T-helper 1 cell treated with Interleukin-12 subunit alpha and Interleukin-12 subunit beta and Interleukin-4 antibody, amounts not matched to agents 30 ng/mL and 1 ng/mL, for 36 hours (primary cell): Measurements from ENCODE around the gene TTC21A. TPM values are rescaled to one million over a fixed set of nuclear protein-coding genes. Genes with fewer than 3 reads are reported as not detected.

ENCODE experiments used
- intact Hi-C: fragments of 100-400 bp; cut with micrococcal nuclease; formaldehyde crosslinking; loops from one replicate; pipeline ENCODE4 v1.15.1; 2024
- total RNA-seq: library from RNA; stranded (reverse); gene quantifications from 2 replicates; pipeline ENCODE4 v1.2.3, GENCODE V29; 2022

Gene TTC21A
- total RNA-seq, 1 donor from 2014 or later, result 5.1 TPM

- intact Hi-C loops, result no loop called here
Measured at GRCh38 chr3:39097716-39098472, 9.6 kb upstream of the TTC21A start.

- intact Hi-C loops, result no loop called here
Measured at GRCh38 chr3:39098473-39099000, 8.9 kb upstream of the TTC21A start.

GRCh38 chr3:39099242-39099641, 8.2 kb upstream of the TTC21A start:
- intact Hi-C loops, result no loop called here

GRCh38 chr3:39099738-39100499, 7.6 kb upstream of the TTC21A start:
- intact Hi-C loops, result no loop called here

- intact Hi-C loops, result no loop called here
Measured at GRCh38 chr3:39100500-39100886, 7.0 kb upstream of the TTC21A start.

- intact Hi-C loops, result loop anchor here (1.0 kb wide), 3 partner anchors 187 to 277 kb away; no protein-coding TSS in a partner anchor
Measured at GRCh38 chr3:39101022-39101689, 6.3 kb upstream of the TTC21A start.

GRCh38 chr3:39102504-39103323, 4.8 kb upstream of the TTC21A start:
- intact Hi-C loops, result no loop called here

- intact Hi-C loops, result no loop called here
Measured at GRCh38 chr3:39103324-39103693, 4.2 kb upstream of the TTC21A start.

- intact Hi-C loops, result no loop called here
Measured at GRCh38 chr3:39103791-39104552, 3.5 kb upstream of the TTC21A start.

- intact Hi-C loops, result no loop called here
Measured at GRCh38 chr3:39104961-39105686, 2.4 kb upstream of the TTC21A start.

GRCh38 chr3:39105687-39106063, 1.8 kb upstream of the TTC21A start:
- intact Hi-C loops, result loop anchor here (2.0 kb wide), 1 partner anchor 969 kb away; the partner anchor contains the start of gene ACAA1

GRCh38 chr3:39106281-39106811, 1.1 kb upstream of the TTC21A start:
- intact Hi-C loops, result loop anchor here (2.0 kb wide), 1 partner anchor 970 kb away; the partner anchor contains the start of gene ACAA1

- intact Hi-C loops, result loop anchor here (1.0 to 2.0 kb wide), 2 partner anchors 154 to 970 kb away; partner anchors contain the start of gene ACAA1
Measured at GRCh38 chr3:39106851-39107387, 561 bp upstream of the TTC21A start.

- intact Hi-C loops, result loop anchor here (1.0 kb wide), 10 partner anchors 20 to 298 kb away; partner anchors contain the start of genes RPSA, SCN11A and SLC25A38
Measured at GRCh38 chr3:39108200-39108710, 775 bp downstream of the TTC21A start.

- intact Hi-C loops, result no loop called here
Measured at GRCh38 chr3:39109086-39109485, 1.6 kb downstream of the TTC21A start.

GRCh38 chr3:39110041-39110639, 2.7 kb downstream of the TTC21A start:
- intact Hi-C loops, result no loop called here

GRCh38 chr3:39112113-39112512, 4.6 kb downstream of the TTC21A start:
- intact Hi-C loops, result no loop called here

GRCh38 chr3:39112535-39112934, 5.1 kb downstream of the TTC21A start:
- intact Hi-C loops, result no loop called here
